ENCODE measurements around the gene RHPN2. TPM values are rescaled to one million over a fixed set of nuclear protein-coding genes. Genes with fewer than 3 reads are reported as not detected.

Gene RHPN2
- total and polyA plus RNA-seq, 2 of the 13 experiments (the other 11 are each of a cell fraction or from before 2014, with no cell fraction given) = 20.3 to 48.0 TPM

GRCh38 chr19:33098055-33098534 is 33.4 kb upstream of the RHPN2 start (continued):
- TF ChIP-seq MAF1 (CRISPR knock-in tag; IDR thresholded peaks at IDR 0.05; ENCODE audit: borderline replicate concordance) (no peak), ZNF431 (CRISPR knock-in tag; IDR thresholded peaks at IDR 0.05; ENCODE audit: borderline replicate concordance, low read depth) (no peak), ZNF572 (CRISPR knock-in tag; IDR thresholded peaks at IDR 0.05) (no peak), ZNF101 (CRISPR knock-in tag; IDR thresholded peaks at IDR 0.05; ENCODE audit: borderline replicate concordance, low read depth) (no peak), ZFY (CRISPR knock-in tag; IDR thresholded peaks at IDR 0.05) (no peak), ZBED4 (CRISPR knock-in tag; IDR thresholded peaks at IDR 0.05; ENCODE audit: borderline replicate concordance) (no peak), KLF11 (CRISPR knock-in tag; IDR thresholded peaks at IDR 0.05) (no peak), ZNF574 (CRISPR knock-in tag; IDR thresholded peaks at IDR 0.05) (0 out of 2 replicates have a peak, but pooled peaks have one; percentile 18), GMEB1 (CRISPR knock-in tag; IDR thresholded peaks at IDR 0.05; ENCODE audit: borderline replicate concordance) (no peak), ZNF224 (CRISPR knock-in tag; IDR thresholded peaks at IDR 0.05) (no peak), SKIL (CRISPR knock-in tag; IDR thresholded peaks at IDR 0.05; ENCODE audit: borderline replicate concordance) (peak; percentile 88), YY1 (IDR thresholded peaks at IDR 0.05; ENCODE audit: insufficient read depth, insufficient replicate concordance, low read depth, low read length) (peak; percentile 43), IRF9 (CRISPR knock-in tag; IDR thresholded peaks at IDR 0.05; ENCODE audit: borderline replicate concordance) (no peak), CENPT (CRISPR knock-in tag; IDR thresholded peaks at IDR 0.05; ENCODE audit: low read depth) (no peak), ZNF83 (CRISPR knock-in tag; IDR thresholded peaks at IDR 0.05; ENCODE audit: borderline replicate concordance) (no peak)

All from HepG2 (cell line).